Jurkat, Clone E6-1 (cell line): ENCODE data around the gene HMGN1. TPM values are rescaled to one million over a fixed set of nuclear protein-coding genes. Genes with fewer than 3 reads are reported as not detected.
"Not testable (repeated sequence)": the region's sequence is repeated elsewhere in the genome, so short reads cannot be mapped to it uniquely, and the experiment has no call there.

Experiments
- DNase-seq: peaks from one replicate; pipeline ENCODE4 v3.0.0-alpha.2; 2011; ENCODE audit warnings: low read depth, low spot score
- H3K4me3 ChIP-seq: 2 replicates; pipeline ENCODE4 v1.5.1; 2011; ENCODE audit warnings: mild to moderate bottlenecking, low read length, control low read depth, moderate library complexity
- polyA plus RNA-seq: library from polyadenylated mRNA; unstranded; fragments of >200 nt; gene quantifications from one replicate; pipeline ENCODE4 v1.2.1, GENCODE V29; 2012; ENCODE audit warnings: missing spikeins; ENCODE audit not compliant: insufficient read length, insufficient read depth

Gene HMGN1
- polyA plus RNA-seq: 649 TPM

DNA sequence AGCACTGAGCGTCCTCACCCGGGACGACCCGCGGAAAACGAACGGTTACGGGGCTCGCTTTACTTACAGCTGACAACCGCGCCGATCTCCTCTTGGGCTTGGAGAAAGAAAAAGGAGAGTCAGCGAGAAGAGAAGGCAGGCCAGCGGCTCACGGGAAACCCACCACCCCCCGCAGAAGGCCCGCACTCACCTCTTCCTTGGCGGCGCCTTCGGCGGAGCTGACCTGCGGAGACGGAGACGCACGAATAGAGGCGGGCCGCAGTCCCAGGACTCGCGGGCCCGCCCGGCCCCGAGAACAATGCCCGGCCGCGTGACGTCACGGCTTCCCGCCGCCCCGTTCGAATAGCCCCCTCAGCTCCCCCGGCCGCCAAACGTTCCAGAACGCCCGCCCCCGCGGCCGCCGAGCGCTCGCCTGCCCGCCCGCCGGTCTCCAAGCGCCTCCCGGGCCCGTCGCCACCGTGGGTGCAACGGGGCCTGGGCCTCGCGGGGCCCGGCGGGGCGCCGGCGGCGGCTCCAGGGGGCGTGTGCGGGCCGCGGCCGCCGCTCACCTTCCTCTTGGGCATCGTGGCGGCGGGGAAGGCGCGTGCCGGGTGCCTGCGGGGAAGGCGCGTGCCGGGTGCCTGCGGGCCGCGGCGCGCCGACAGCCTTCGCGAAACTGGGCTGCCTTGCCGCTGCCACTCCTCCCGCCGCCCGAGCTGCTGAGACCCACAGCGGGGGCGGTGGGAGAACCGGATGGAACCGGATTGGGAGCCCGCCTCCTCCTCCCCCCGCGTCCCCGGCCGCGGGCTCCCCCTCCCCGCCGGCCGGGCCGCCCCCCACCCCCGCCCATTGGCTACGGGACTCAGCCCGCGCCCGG lies at the start of gene HMGN1:
HMGN1 (minus strand) TSS at position 734 of the 856 bp plus-strand sequence; CDS start at position 563, 171 bp downstream.
- peak; percentile 82 for DNase-seq
- peak within 1 kb of the TSS; percentile 93 for H3K4me3 ChIP-seq

DNA sequence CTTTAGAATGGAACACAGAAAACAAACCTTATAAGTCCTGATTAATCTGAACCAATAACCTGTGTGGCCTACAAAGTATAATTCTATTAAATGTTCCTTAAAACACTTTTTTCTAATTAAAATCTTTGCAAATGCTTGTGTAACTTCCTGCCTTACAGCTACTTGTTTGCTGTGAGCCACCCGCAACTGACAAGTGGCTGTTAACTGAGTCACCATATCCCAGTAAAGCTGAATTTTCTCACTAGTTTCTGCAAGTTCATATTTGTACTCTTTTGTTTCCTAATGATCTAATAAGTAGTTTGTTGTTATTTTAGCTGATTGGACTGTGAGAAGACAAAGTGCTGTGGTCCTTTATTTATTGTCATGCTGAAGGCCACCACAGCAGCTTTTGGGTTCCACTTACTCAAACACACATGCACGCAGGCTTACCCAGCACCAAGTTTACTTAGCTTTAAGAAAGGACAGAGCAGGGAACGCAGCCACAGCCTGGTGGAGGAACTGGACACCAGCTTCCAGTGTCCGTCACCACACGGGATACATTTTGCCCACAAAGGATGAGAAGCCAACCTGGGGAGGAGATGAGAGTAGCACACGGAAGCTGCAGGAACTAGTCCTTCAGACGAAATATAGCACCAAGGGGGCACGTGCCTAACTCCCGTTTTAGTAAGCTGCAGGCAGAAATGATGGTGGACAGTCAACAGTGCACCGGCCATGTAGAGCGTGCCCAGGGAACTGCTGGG lies 48.9 kb upstream of the HMGN1 start:
- H3K4me3 ChIP-seq: no peak overlapping the region
- no peak for DNase-seq

DNA sequence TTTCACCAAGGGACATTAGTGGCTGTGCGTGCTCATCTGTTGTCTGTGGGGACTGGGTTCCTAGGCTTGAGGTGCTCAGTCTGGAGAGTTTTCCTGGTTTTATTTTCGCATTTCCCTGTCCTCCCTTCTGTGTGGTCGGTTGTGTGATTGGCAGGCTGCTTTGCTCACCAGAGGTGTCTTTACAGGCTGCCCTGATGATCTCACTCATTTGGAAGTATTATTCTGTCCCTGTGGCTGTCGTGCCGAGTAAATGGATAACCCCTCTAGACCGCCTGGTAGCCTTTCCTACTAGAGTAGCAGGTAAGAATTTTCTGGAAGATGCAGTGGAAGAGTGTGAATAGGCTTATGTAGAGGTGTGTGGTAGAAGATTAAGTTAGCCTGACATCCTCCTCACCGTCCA lies 44.1 kb upstream of the HMGN1 start:
- H3K4me3 ChIP-seq: no peak overlapping the region

DNA sequence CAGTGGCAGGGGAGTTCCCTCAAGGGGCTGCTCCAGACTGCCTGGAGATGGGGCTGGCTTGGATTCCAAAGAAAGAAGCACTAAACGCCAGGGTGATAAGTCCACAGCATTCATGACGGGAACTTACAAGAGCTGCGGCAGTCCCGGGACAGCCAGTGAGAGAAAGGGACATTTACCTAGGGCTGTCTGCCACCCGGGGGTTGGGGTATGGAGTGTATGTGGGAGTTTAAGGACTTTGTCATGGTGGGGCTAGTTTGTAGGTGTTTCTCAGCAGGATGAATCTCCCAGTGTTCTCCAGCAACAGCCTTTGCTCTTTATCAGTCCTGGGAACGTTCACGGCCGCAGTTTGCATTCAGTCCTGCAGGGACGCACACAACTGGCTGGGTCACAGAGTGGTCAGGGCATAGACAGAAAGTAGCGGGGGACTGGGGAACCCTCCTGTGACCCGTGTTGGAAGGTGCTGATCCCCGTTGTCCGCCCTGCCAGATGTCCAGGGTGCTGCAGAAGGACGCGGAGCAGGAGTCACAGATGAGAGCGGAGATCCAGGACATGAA lies 41.4 kb upstream of the HMGN1 start:
- no peak overlapping the region for H3K4me3 ChIP-seq
- DNase-seq: no peak

More for the DNA sequence above, 44.1 kb upstream of the HMGN1 start:
- DNase-seq: no peak

DNA sequence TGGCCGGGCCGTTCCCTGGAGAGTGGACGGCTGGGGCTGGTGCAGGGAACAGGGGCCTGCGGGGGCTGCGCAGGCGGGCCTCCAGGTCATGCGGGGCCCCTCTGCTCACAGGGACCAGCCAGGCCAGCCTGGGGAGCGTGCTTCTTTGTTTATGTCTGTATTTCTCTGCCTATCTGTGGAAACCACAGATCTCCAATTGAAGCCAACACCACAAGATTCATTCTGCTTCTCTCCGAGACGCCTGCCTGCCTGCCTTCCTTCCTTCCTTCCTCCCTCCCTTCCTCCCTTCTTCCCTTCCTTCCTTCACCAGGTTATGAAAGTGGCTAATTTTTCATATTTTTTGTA lies 39.9 kb upstream of the HMGN1 start:
- no peak for DNase-seq
- peak overlapping the region; percentile 66 for H3K4me3 ChIP-seq

- DNase-seq: peak; percentile 53
- H3K4me3 ChIP-seq: peak overlapping the region; percentile 66
Measured at GRCh38 chr21:39388038-39388810, 39.3 kb upstream of the HMGN1 start.

- H3K4me3 ChIP-seq: peak overlapping the region; percentile 66
- DNase-seq: peak; percentile 93
Measured at GRCh38 chr21:39387461-39388037, 38.7 kb upstream of the HMGN1 start.

- no peak for DNase-seq
- peak overlapping the region; percentile 66 for H3K4me3 ChIP-seq
Measured at GRCh38 chr21:39386899-39387298, 38.0 kb upstream of the HMGN1 start.

DNA sequence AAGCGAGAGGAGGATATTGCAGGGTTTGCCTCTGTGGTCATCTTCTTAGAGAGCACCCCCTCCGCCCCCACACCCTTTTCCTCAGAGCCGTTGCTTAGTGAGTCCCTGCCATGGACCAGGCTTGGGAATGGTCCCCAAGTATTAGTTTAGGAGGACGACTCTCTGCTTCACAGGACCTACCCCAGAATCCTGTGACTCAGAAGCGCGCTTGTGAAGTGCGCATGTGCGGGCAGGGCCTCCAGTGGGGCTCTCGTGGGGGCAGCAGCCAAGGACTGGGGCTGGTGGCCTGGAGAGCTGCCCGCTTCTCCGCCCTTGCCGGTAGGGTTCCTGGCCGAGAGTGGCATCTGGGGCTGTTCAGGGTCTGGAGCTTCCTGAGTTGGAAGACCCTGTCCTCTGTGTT lies 37.3 kb upstream of the HMGN1 start:
- no peak for DNase-seq
- H3K4me3 ChIP-seq: no peak overlapping the region

DNA sequence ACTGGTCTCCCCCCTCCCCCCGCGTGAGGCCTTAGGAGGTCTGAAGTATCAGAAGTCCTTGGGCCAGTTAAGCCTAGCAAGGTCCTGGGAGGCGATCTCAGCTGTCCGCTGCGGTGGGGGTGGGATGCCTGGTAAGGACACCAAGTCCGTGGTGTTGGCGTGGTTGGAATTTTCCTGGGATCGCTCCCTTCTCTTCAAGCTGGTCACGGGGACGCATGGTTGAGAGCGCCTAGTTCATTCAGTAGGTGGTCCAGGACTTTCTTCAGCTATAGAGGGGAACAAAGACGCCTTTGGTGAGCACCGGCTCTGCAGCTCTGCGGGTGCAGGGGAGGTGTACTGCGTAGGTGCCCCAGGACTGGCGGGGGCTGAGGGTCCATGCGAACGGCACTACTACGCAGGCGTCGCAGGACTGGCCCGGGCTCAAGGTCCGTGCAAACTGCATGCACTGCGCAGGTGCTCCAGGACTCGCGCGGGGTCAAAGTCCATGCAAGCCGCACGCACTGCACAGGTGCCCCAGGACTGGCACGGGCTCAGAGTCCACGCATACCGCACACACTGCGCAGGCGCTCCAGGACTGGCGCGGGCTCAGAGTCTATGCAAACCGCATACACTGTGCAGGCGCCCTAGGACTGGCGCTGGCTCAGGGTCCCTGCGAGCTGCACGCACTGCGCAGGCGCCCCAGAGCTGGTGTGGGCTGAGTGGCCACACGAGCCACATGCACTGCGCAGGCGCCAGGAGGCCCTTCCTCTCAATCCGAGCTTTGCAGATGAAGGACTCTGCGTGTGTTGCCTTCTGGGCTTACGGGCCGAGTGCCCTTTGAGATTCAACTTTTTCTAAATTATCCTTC lies 36.6 kb upstream of the HMGN1 start:
- no peak for DNase-seq
- no peak overlapping the region for H3K4me3 ChIP-seq

- H3K4me3 ChIP-seq: no peak overlapping the region
- DNase-seq: no peak
Measured at GRCh38 chr21:39384674-39385298, 35.9 kb upstream of the HMGN1 start.

GRCh38 chr21:39382096-39382495 lies 33.2 kb upstream of the HMGN1 start:
- not testable (repeated sequence) for H3K4me3 ChIP-seq, DNase-seq

- no peak for DNase-seq
- peak overlapping the region; percentile 91 for H3K4me3 ChIP-seq
Measured at GRCh38 chr21:39381009-39381408, 32.1 kb upstream of the HMGN1 start.

GRCh38 chr21:39379986-39380891 lies 31.4 kb upstream of the HMGN1 start:
- peak; percentile 79 for DNase-seq
- H3K4me3 ChIP-seq: peak overlapping the region; percentile 91

DNA sequence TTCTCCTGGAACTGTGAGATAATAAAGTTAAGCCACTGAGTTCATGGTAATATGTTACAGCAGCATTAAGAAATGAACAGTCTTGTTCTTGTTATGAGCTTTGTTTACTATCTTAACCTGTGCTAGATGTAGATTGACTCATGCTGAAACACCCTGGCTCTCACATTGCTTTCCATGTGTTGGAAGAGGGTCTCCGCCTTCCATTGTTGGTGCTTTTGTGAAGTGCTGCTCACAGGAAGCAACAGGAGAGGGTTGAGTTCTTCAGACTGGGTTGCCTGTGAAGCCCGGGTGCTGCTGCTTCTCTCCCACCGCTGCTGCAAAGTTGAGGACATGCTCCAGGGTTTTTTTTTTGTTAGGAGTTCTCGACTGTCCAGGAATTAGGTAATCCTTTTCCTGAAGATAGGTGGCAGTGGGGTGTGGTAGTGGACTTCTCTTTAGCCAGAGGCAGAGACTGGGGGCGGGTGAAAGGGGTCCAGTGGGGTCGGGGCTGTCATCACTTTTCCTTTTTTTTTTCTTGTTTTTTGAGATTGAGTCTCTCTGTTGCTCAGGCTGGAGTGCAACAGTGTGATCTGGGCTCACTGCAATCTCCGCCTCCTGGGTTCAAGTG lies 28.7 kb upstream of the HMGN1 start:
- no peak for DNase-seq

GRCh38 chr21:39375446-39375845 lies 26.6 kb upstream of the HMGN1 start:
- DNase-seq: no peak
- no peak overlapping the region for H3K4me3 ChIP-seq

More for the DNA sequence above, 28.7 kb upstream of the HMGN1 start:
- H3K4me3 ChIP-seq: no peak overlapping the region
